HCT116 (cell line): Measurements from ENCODE around the gene TEF. TPM values are rescaled to one million over a fixed set of nuclear protein-coding genes. Genes with fewer than 3 reads are reported as not detected.

Source experiments
- ATAC-seq: fragments of 200-7000 bp; cut with Tn5 transposase; 2 replicates; pipeline ENCODE4 v1.9.1; 2020; ENCODE audit warnings: mild to moderate bottlenecking, moderate library complexity
- BruUV-seq: library from RNA; stranded (reverse); fragments of 400-500 nt; replicated peaks from 2 replicates; lab custom pipeline; 2021; lab: Mats Ljungman, UMichigan
- CTCF ChIA-PET: fragments of 300-600 bp; sonication (Branson Sonifier 250); formaldehyde crosslinking; loops from one replicate; lab custom pipeline; 2021; ENCODE audit warnings: antibody characterized with exemption; lab: Charles Lee
- POLR2A ChIA-PET: fragments of 300-600, 350-600 bp; sonication (Branson Sonifier 250); formaldehyde crosslinking; loops from one replicate; lab custom pipeline; 2021; ENCODE audit warnings: antibody characterized with exemption; lab: Charles Lee
- RAD21 ChIA-PET, 2 experiments: fragments of 300-600 bp; sonication (Branson Sonifier 250); formaldehyde crosslinking; loops; one replicate each; lab custom pipeline; 2023; ENCODE audit warnings: low total read pairs in 2 of 2; ENCODE audit not compliant: uncharacterized antibody in 2 of 2, unreplicated experiment in 2 of 2, low non-redundant PET in 1 of 2; lab: Charles Lee
- DNase-seq: peaks from one replicate; pipeline ENCODE4 v3.0.0-alpha.2; 2010; ENCODE audit warnings: low read depth, low spot score
- H2AFZ ChIP-seq: fragments of 200-600 bp; shearing (Covaris generic), sonication (generic); 2 replicates; pipeline ENCODE4 v1.6.1; 2017; ENCODE audit warnings: low read depth, mixed run types, mixed read lengths, antibody characterized with exemption, low read length; ENCODE audit not compliant: poor library complexity, severe bottlenecking
- H3K27ac ChIP-seq: 2 replicates; pipeline ENCODE4 v1.5.1; 2012; ENCODE audit warnings: low read depth, low read length
- H3K27me3 ChIP-seq: fragments of 200-600 bp; sonication (generic); 2 replicates; pipeline ENCODE4 v1.6.1; 2016; ENCODE audit warnings: mixed run types, low read length, mixed read lengths; ENCODE audit not compliant: insufficient read depth
- H3K36me3 ChIP-seq, 2 experiments: fragments of 200-500 bp in 1 of 2; fragments of 200-600 bp in 1 of 2; sonication (Bioruptor generic) in 1 of 2; sonication (generic) in 1 of 2; 2 replicates each; pipeline versions ENCODE4 v1.5.1 to v1.6.1; 2014 to 2016; ENCODE audit warnings: low read length in 2 of 2, inconsistent platforms in 1 of 2, mixed read lengths in 1 of 2, mixed run types in 1 of 2; ENCODE audit not compliant: insufficient read depth in 2 of 2, control insufficient read depth in 1 of 2
- H3K4me1 ChIP-seq, 2 experiments: fragments of 200-600 bp in 1 of 2; sonication (generic) in 1 of 2; 2 replicates each; pipeline versions ENCODE4 v1.5.1 to v1.6.1; 2012 to 2017; ENCODE audit warnings: low read length in 2 of 2, inconsistent platforms in 1 of 2, mild to moderate bottlenecking in 1 of 2, mixed read lengths in 1 of 2, mixed run types in 1 of 2, moderate library complexity in 1 of 2; ENCODE audit not compliant: insufficient read depth in 2 of 2, control insufficient read depth in 1 of 2
- H3K4me2 ChIP-seq: fragments of 200-600 bp; sonication (generic); 2 replicates; pipeline ENCODE4 v1.6.1; 2017; ENCODE audit warnings: mixed run types, low read length, mixed read lengths
- H3K4me3 ChIP-seq, 2 experiments: fragments of 200-600 bp in 1 of 2; sonication (generic) in 1 of 2; replicated peaks in 1 of 2; 2 replicates each; pipeline ENCODE4 v1.5.1; 2011 to 2016; ENCODE audit warnings: low read length in 2 of 2, control low read depth in 1 of 2, low read depth in 1 of 2, mild to moderate bottlenecking in 1 of 2, mixed read lengths in 1 of 2, mixed run types in 1 of 2
- H3K79me2 ChIP-seq: fragments of 200-600 bp; sonication (generic); 2 replicates; pipeline ENCODE4 v1.6.1; 2017; ENCODE audit warnings: mild to moderate bottlenecking, mixed run types, low read length, moderate library complexity, mixed read lengths; ENCODE audit not compliant: insufficient read depth
- H3K9ac ChIP-seq: fragments of 200-600 bp; sonication (generic); 2 replicates; pipeline ENCODE4 v1.6.1; 2016; ENCODE audit warnings: low read length, mixed read lengths
- H3K9me2 ChIP-seq: fragments of 200-600 bp; sonication (generic), shearing (Covaris generic); 2 replicates; pipeline ENCODE4 v1.6.1; 2017; ENCODE audit warnings: mixed run types, mild to moderate bottlenecking, moderate library complexity; ENCODE audit not compliant: insufficient read depth
- H3K9me3 ChIP-seq, 2 experiments: fragments of 200-500 bp in 1 of 2; fragments of 200-600 bp in 1 of 2; sonication (Bioruptor generic) in 1 of 2; sonication (generic) in 1 of 2; 2 replicates each; pipeline ENCODE4 v1.6.1; 2014 to 2017; ENCODE audit warnings: low read length in 2 of 2, mixed read lengths in 2 of 2, inconsistent platforms in 1 of 2, low read depth in 1 of 2, mild to moderate bottlenecking in 1 of 2, mixed run types in 1 of 2, moderate library complexity in 1 of 2; ENCODE audit not compliant: control insufficient read depth in 1 of 2, insufficient read depth in 1 of 2
- H4K20me1 ChIP-seq: fragments of 200-600 bp; sonication (generic), shearing (Covaris generic); 2 replicates; pipeline ENCODE4 v1.6.1; 2017; ENCODE audit warnings: mixed run types, mild to moderate bottlenecking, moderate library complexity; ENCODE audit not compliant: insufficient read depth
- ATF3 ChIP-seq: IDR thresholded peaks from 2 replicates; pipeline ENCODE4 v1.6.1; 2012
- CBX3 ChIP-seq: IDR thresholded peaks from 2 replicates; pipeline ENCODE4 v1.6.1; 2012; ENCODE audit warnings: low read depth
- CEBPB ChIP-seq: IDR thresholded peaks from 2 replicates; pipeline ENCODE4 v1.6.1; 2012; ENCODE audit warnings: low read depth
- ELF1 ChIP-seq: IDR thresholded peaks from 2 replicates; pipeline ENCODE4 v1.6.1; 2012; ENCODE audit warnings: low read depth, borderline replicate concordance
- EZH2phosphoT487 ChIP-seq: fragments of 200-600 bp; IDR thresholded peaks from 2 replicates; pipeline ENCODE4 v1.6.1; 2018; ENCODE audit warnings: antibody characterized with exemption, borderline replicate concordance
- FOSL1 ChIP-seq: IDR thresholded peaks from 2 replicates; pipeline ENCODE4 v1.6.1; 2012; ENCODE audit warnings: low read depth
- JUND ChIP-seq: IDR thresholded peaks from 2 replicates; pipeline ENCODE4 v1.6.1; 2012
- MAX ChIP-seq: IDR thresholded peaks from 2 replicates; pipeline ENCODE4 v1.6.1; 2012
- POLR2A ChIP-seq: IDR thresholded peaks from 2 replicates; pipeline ENCODE4 v1.7.0; 2011; ENCODE audit warnings: borderline replicate concordance; ENCODE audit not compliant: insufficient read depth, insufficient read length; ENCODE audit errors: extremely low read depth
- POLR2AphosphoS5 ChIP-seq: IDR thresholded peaks from 2 replicates; pipeline ENCODE4 v1.6.1; 2011; ENCODE audit warnings: mild to moderate bottlenecking, low read depth, low read length, moderate library complexity
- RAD21 ChIP-seq: IDR thresholded peaks from 2 replicates; pipeline ENCODE4 v1.6.1; 2012; ENCODE audit warnings: low read depth, mild to moderate bottlenecking
- SIN3A ChIP-seq: IDR thresholded peaks from 2 replicates; pipeline ENCODE4 v1.6.1; 2012; ENCODE audit warnings: low read depth
- SP1 ChIP-seq: IDR thresholded peaks from 2 replicates; pipeline ENCODE4 v1.6.1; 2012; ENCODE audit warnings: low read depth
- TCF7L2 ChIP-seq: IDR thresholded peaks from 2 replicates; pipeline ENCODE4 v1.7.0; 2011; ENCODE audit warnings: borderline replicate concordance, inconsistent platforms; ENCODE audit not compliant: insufficient read depth, insufficient read length; ENCODE audit errors: extremely low read depth
- YY1 ChIP-seq: IDR thresholded peaks from 2 replicates; pipeline ENCODE4 v1.6.1; 2011; ENCODE audit warnings: low read length, low read depth, moderate library complexity, mild to moderate bottlenecking; ENCODE audit not compliant: insufficient replicate concordance; ENCODE audit errors: extremely low read depth
- ZFX ChIP-seq: fragments of 450-650 bp; IDR thresholded peaks from 2 replicates; pipeline ENCODE4 v1.6.1; 2017
- intact Hi-C: fragments of 100-400 bp; cut with micrococcal nuclease; formaldehyde crosslinking; loops from 2 replicates; pipeline ENCODE4 v1.10.0; 2022
- total RNA-seq: library from RNA; stranded (reverse); gene quantifications from one replicate; pipeline ENCODE4 v1.2.1, GENCODE V29; 2021; ENCODE audit not compliant: unreplicated experiment
- TF ChIP-seq, protein P1 (sequence below), 3 experiments: fragments of 200-600 bp in 1 of 3; sonication (generic) in 1 of 3; IDR thresholded peaks in 2 of 3; conservative IDR thresholded peaks in 1 of 3; 2 replicates each; pipeline ENCODE4 v1.5.1; 2012 to 2017; ENCODE audit warnings: low read depth in 2 of 3, low read length in 2 of 3, antibody characterized with exemption in 1 of 3, borderline replicate concordance in 1 of 3, control low read depth in 1 of 3, mild to moderate bottlenecking in 1 of 3, mixed read lengths in 1 of 3, mixed run types in 1 of 3, moderate library complexity in 1 of 3; ENCODE audit not compliant: insufficient read depth in 1 of 3
- TF ChIP-seq, protein P2 (sequence below): IDR thresholded peaks from 2 replicates; pipeline ENCODE4 v1.6.1; 2011; ENCODE audit warnings: mild to moderate bottlenecking, low read length, moderate library complexity; ENCODE audit not compliant: insufficient replicate concordance; ENCODE audit errors: extremely low read depth

Gene TEF
- total RNA-seq, 1 experiment from 2014 or later: 16.5 TPM

GRCh38 chr22:41341990-41342389, 39.8 kb upstream of the TEF start:
- intact Hi-C loops: no loop called here
- POLR2A ChIA-PET: no interaction called here
- no peak overlapping the region for H3K4me3 ChIP-seq
- no peaks in the 10 kb centered on the region for H3K27me3 ChIP-seq
- BruUV-seq: no TSS peak
- H3K36me3 ChIP-seq: peaks cover 5 to 9% of the 10 kb centered on the region in 2 experiments; a peak in 2 of 4 replicates
- no peak for ATAC-seq
- H3K4me2 ChIP-seq: no peak overlapping the region
- CTCF ChIA-PET: no interaction called here
- H3K9me3 ChIP-seq: no peaks in the 10 kb centered on the region
- H3K9me2 ChIP-seq: no peaks in the 10 kb centered on the region
- no peak overlapping the region for H3K9ac ChIP-seq
- no peak for DNase-seq
- H3K79me2 ChIP-seq: no peaks in the 10 kb centered on the region
- H2AFZ ChIP-seq: no peak overlapping the region
- RAD21 ChIA-PET: no interaction called here
- TF ChIP-seq CEBPB (no peak), ATF3 (no peak), RAD21 (no peak), YY1 (no peak), SP1 (no peak), FOSL1 (no peak)
- no peaks in the 10 kb centered on the region for H3K4me1 ChIP-seq
- H3K27ac ChIP-seq: no peak overlapping the region
- no peaks in the 10 kb centered on the region for H4K20me1 ChIP-seq

- Histone ChIP-seq H4K20me1 (no peaks in the 10 kb centered on the region), H3K27ac (no peak overlapping the region), H3K36me3 (peaks cover 7 to 14% of the 10 kb centered on the region in 2 experiments; a peak in 3 of 4 replicates), H3K79me2 (no peaks in the 10 kb centered on the region), H3K4me1 (no peaks in the 10 kb centered on the region), H2AFZ (no peak overlapping the region), H3K9me2 (no peaks in the 10 kb centered on the region), H3K9me3 (no peaks in the 10 kb centered on the region), H3K4me3 (no peak overlapping the region), H3K27me3 (no peaks in the 10 kb centered on the region), H3K9ac (no peak overlapping the region)
- RAD21 ChIA-PET: no interaction called here
- intact Hi-C loops: no loop called here
- POLR2A ChIA-PET: no interaction called here
- ATAC-seq (no peak), DNase-seq (no peak)
- CTCF ChIA-PET: no interaction called here
- BruUV-seq: no TSS peak
- no peak for TF ChIP-seq SIN3A
- TF ChIP-seq ELF1: no peak
- no peak for TF ChIP-seq EZH2phosphoT487
- TF ChIP-seq POLR2AphosphoS5: no peak
- no peak for TF ChIP-seq CBX3
- TF ChIP-seq JUND: no peak
- TF ChIP-seq, protein P1, sequence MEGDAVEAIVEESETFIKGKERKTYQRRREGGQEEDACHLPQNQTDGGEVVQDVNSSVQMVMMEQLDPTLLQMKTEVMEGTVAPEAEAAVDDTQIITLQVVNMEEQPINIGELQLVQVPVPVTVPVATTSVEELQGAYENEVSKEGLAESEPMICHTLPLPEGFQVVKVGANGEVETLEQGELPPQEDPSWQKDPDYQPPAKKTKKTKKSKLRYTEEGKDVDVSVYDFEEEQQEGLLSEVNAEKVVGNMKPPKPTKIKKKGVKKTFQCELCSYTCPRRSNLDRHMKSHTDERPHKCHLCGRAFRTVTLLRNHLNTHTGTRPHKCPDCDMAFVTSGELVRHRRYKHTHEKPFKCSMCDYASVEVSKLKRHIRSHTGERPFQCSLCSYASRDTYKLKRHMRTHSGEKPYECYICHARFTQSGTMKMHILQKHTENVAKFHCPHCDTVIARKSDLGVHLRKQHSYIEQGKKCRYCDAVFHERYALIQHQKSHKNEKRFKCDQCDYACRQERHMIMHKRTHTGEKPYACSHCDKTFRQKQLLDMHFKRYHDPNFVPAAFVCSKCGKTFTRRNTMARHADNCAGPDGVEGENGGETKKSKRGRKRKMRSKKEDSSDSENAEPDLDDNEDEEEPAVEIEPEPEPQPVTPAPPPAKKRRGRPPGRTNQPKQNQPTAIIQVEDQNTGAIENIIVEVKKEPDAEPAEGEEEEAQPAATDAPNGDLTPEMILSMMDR (IDR thresholded peaks at IDR 0.05 in 2 of 3, conservative IDR thresholded peaks at IDR 0.05 in 1 of 3; ENCODE audit: borderline replicate concordance in 1 of 3, insufficient read depth in 1 of 3, low read depth in 2 of 3, low read length in 2 of 3): no peak
- no peak for TF ChIP-seq RAD21
- TF ChIP-seq MAX: no peak
- TF ChIP-seq YY1: no peak
- TF ChIP-seq, protein P2, sequence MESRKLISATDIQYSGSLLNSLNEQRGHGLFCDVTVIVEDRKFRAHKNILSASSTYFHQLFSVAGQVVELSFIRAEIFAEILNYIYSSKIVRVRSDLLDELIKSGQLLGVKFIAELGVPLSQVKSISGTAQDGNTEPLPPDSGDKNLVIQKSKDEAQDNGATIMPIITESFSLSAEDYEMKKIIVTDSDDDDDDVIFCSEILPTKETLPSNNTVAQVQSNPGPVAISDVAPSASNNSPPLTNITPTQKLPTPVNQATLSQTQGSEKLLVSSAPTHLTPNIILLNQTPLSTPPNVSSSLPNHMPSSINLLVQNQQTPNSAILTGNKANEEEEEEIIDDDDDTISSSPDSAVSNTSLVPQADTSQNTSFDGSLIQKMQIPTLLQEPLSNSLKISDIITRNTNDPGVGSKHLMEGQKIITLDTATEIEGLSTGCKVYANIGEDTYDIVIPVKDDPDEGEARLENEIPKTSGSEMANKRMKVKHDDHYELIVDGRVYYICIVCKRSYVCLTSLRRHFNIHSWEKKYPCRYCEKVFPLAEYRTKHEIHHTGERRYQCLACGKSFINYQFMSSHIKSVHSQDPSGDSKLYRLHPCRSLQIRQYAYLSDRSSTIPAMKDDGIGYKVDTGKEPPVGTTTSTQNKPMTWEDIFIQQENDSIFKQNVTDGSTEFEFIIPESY: no peak
- no peak for TF ChIP-seq TCF7L2
- no peak for TF ChIP-seq ZFX
- TF ChIP-seq POLR2A: no peak
- TF ChIP-seq, all 23 proteins: peak for 0
- no peak overlapping the region for H3K4me2 ChIP-seq
Observed at GRCh38 chr22:41343300-41343699, 38.4 kb upstream of the TEF start.
